KMS-11 (cell line): ENCODE data around the gene ARHGAP42.

Experiments
- H2AFZ ChIP-seq: fragments of 200-600 bp; sonication (generic); 2 replicates; pipeline ENCODE4 v1.6.1; 2016; ENCODE audit warnings: antibody characterized with exemption, mixed run types, low read depth
- H3K27ac ChIP-seq: fragments of 200-600 bp; sonication (generic); 2 replicates; pipeline ENCODE4 v1.6.1; 2016; ENCODE audit warnings: mild to moderate bottlenecking, mixed run types
- H3K27me3 ChIP-seq: fragments of 200-600 bp; sonication (generic); 2 replicates; pipeline ENCODE4 v1.6.1; 2017; ENCODE audit warnings: mild to moderate bottlenecking, low read depth, mixed run types, moderate library complexity; ENCODE audit not compliant: insufficient read depth
- H3K36me3 ChIP-seq: fragments of 200-600 bp; sonication (generic); 2 replicates; pipeline ENCODE4 v1.6.1; 2017; ENCODE audit warnings: mild to moderate bottlenecking, mixed run types; ENCODE audit not compliant: insufficient read depth
- H3K4me1 ChIP-seq: fragments of 200-600 bp; sonication (generic); 2 replicates; pipeline ENCODE4 v1.6.1; 2016; ENCODE audit warnings: mild to moderate bottlenecking, low read depth, mixed run types; ENCODE audit not compliant: poor library complexity, severe bottlenecking
- H3K4me2 ChIP-seq: fragments of 200-600 bp; sonication (generic); 2 replicates; pipeline ENCODE4 v1.7.0; 2016; ENCODE audit warnings: mild to moderate bottlenecking, mixed run types
- H3K4me3 ChIP-seq: fragments of 200-600 bp; sonication (generic); IDR thresholded peaks from 2 replicates; pipeline ENCODE4 v1.6.1; 2017; ENCODE audit warnings: low read depth, low read length, mixed read lengths; ENCODE audit not compliant: insufficient read depth
- H3K79me2 ChIP-seq: fragments of 200-600 bp; sonication (generic); 2 replicates; pipeline ENCODE4 v1.6.1; 2016; ENCODE audit warnings: low read depth, mixed run types; ENCODE audit not compliant: insufficient read depth
- H3K9ac ChIP-seq: fragments of 200-600 bp; sonication (generic); 2 replicates; pipeline ENCODE4 v1.6.1; 2016; ENCODE audit warnings: mild to moderate bottlenecking, mixed run types
- H4K20me1 ChIP-seq: fragments of 200-600 bp; sonication (generic); 2 replicates; pipeline ENCODE4 v1.6.1; 2016; ENCODE audit warnings: mild to moderate bottlenecking, mixed run types; ENCODE audit not compliant: insufficient read depth
- TF ChIP-seq, protein P1 (sequence below): fragments of 200-600 bp; sonication (generic); conservative IDR thresholded peaks from 2 replicates; pipeline ENCODE4 v1.6.1; 2017; ENCODE audit warnings: low read depth, mild to moderate bottlenecking, antibody characterized with exemption, low read length, moderate library complexity, mixed read lengths

Gene ARHGAP42

DNA sequence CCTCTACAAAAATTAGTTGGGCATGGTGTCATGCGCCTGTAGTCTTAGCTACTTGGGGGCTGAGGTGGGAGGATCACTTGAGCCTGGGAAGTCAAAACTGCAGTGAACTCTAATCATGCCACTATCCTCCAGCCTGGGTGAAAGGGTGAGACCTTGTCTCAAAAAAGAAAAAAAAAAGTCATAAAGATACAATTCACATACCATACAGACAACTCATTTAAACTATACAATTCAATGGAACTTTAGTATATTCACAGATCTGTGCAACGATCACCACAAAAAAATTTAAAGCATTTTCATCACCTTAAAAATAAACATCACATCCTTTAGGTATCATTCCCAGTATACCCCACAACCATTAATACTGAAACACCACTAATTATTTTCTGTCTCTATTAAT is 241.3 kb downstream of the ARHGAP42 start:
- H3K27ac ChIP-seq, result no peak overlapping the region
- H4K20me1 ChIP-seq, result no peaks in the 10 kb centered on the region
- no peak overlapping the region for H3K9ac ChIP-seq
- no peaks in the 10 kb centered on the region for H3K79me2 ChIP-seq
- no peak overlapping the region for H3K4me3 ChIP-seq
- no peaks in the 10 kb centered on the region for H3K27me3 ChIP-seq
- H3K4me1 ChIP-seq, result peaks cover 41% of the 10 kb centered on the region
- H3K36me3 ChIP-seq, result no peaks in the 10 kb centered on the region
- TF ChIP-seq, protein P1, sequence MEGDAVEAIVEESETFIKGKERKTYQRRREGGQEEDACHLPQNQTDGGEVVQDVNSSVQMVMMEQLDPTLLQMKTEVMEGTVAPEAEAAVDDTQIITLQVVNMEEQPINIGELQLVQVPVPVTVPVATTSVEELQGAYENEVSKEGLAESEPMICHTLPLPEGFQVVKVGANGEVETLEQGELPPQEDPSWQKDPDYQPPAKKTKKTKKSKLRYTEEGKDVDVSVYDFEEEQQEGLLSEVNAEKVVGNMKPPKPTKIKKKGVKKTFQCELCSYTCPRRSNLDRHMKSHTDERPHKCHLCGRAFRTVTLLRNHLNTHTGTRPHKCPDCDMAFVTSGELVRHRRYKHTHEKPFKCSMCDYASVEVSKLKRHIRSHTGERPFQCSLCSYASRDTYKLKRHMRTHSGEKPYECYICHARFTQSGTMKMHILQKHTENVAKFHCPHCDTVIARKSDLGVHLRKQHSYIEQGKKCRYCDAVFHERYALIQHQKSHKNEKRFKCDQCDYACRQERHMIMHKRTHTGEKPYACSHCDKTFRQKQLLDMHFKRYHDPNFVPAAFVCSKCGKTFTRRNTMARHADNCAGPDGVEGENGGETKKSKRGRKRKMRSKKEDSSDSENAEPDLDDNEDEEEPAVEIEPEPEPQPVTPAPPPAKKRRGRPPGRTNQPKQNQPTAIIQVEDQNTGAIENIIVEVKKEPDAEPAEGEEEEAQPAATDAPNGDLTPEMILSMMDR, result no peak
- H3K4me2 ChIP-seq, result no peak overlapping the region
- no peak overlapping the region for H2AFZ ChIP-seq

DNA sequence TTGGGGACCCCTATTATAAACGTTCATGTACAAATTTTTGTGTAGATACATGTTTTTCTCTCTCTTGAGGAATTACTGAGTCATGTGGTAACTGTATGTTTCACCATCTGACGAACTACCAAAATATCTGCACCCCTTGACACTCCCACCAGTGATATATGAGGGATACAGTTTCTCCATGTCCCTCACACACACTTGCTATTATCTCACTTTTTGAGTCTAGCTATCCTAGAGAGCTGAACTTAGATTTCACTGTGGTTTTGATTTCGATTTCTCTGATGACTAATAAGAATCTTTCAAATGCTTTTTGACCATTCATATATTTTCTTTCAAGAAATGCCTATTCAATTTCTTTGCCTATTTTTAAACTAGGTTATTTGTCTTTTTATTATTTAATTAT is 242.3 kb downstream of the ARHGAP42 start:
- H2AFZ ChIP-seq, result no peak overlapping the region
- peaks cover 41% of the 10 kb centered on the region for H3K4me1 ChIP-seq
- no peak overlapping the region for H3K4me3 ChIP-seq

DNA sequence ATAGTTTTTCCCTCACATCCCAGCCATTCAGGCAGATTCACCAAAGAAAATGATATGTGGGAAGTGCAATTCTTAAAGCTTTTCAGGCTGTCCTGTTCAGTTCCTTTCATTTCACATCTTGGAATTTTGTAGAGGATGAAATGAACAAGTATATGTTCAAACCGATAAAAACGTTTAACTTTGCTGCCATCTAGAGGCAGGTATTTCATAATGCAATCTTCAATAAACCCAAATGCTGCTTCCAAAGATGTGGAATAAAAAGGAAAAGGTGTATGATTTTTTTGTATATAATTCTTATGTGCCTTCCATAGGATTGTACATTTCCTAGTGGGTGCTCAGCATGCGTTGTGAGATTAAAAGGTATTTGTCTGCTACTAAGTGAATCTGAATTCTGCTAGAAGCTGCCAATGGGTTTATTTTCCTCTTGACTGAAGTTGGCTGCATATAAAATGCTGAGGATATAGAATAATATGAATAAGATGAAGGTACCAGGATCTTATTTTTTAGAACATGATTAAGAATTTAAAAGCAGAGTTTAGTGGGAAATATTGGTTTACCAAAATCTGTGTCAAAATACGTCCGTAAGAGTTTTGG is 243.2 kb downstream of the ARHGAP42 start:
- Histone ChIP-seq H4K20me1 (no peaks in the 10 kb centered on the region), H3K27me3 (no peaks in the 10 kb centered on the region), H3K4me1 (peaks cover 38% of the 10 kb centered on the region), H3K79me2 (no peaks in the 10 kb centered on the region), H3K36me3 (no peaks in the 10 kb centered on the region), H3K9ac (no peak overlapping the region), H3K4me3 (no peak overlapping the region), H2AFZ (no peak overlapping the region), H3K4me2 (peak overlapping the region; percentile 49; the same call in 1 of the 2 replicates), H3K27ac (no peak overlapping the region)
- TF ChIP-seq, protein P1, result peak; percentile 75

More for the DNA sequence above, 242.3 kb downstream of the ARHGAP42 start:
- no peaks in the 10 kb centered on the region for H3K36me3 ChIP-seq
- no peak overlapping the region for H3K9ac ChIP-seq
- H3K27ac ChIP-seq, result no peak overlapping the region
- no peaks in the 10 kb centered on the region for H3K79me2 ChIP-seq
- no peaks in the 10 kb centered on the region for H3K27me3 ChIP-seq
- H3K4me2 ChIP-seq, result peak overlapping the region; percentile 49; the same call in 1 of the 2 replicates
- TF ChIP-seq, protein P1, result no peak
- H4K20me1 ChIP-seq, result no peaks in the 10 kb centered on the region

DNA sequence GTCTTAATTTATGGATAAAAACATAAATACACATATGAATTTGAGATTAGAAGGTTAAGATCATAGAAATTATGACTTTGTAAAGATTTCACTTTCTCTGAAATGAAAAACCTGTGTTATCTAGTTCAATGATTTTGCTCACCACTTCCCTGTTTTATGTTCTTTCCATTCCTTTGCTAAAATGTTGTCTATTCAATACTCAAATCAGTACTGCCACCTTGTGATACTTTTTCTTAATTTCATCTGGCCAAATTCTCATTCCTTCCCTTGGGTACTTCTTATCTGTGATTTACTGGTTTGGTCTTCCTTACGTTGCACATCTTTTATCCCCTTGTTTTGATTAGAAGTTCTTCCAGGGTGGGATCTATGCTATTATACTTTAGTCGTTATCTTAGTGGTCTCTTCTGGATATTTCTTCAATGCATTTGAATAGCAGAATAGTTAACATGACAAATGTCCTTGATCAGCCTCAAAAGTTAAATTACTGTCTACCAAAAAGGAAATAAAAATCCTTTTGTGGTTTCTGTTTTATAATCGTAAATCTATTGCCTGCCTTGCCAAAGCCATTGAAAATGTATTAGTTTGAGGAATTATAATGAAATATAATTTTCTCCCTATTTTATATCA is 245.5 kb downstream of the ARHGAP42 start:
- Histone ChIP-seq H3K4me2 (no peak overlapping the region), H3K27ac (no peak overlapping the region), H3K79me2 (no peaks in the 10 kb centered on the region), H3K9ac (no peak overlapping the region), H3K4me1 (peaks cover 25% of the 10 kb centered on the region), H2AFZ (no peak overlapping the region), H3K36me3 (no peaks in the 10 kb centered on the region), H4K20me1 (no peaks in the 10 kb centered on the region), H3K27me3 (no peaks in the 10 kb centered on the region), H3K4me3 (no peak overlapping the region)
- TF ChIP-seq, protein P1, result peak; percentile 47
